Measurements from ENCODE around the gene ATRN. TPM values are rescaled to one million over a fixed set of nuclear protein-coding genes. Genes with fewer than 3 reads are reported as not detected.

ATRN gene
- total and polyA plus RNA-seq, 2 of the 8 experiments (the other 6 are each of a cell fraction or from before 2014, with no cell fraction given), result 12.0 to 17.4 TPM

DNA sequence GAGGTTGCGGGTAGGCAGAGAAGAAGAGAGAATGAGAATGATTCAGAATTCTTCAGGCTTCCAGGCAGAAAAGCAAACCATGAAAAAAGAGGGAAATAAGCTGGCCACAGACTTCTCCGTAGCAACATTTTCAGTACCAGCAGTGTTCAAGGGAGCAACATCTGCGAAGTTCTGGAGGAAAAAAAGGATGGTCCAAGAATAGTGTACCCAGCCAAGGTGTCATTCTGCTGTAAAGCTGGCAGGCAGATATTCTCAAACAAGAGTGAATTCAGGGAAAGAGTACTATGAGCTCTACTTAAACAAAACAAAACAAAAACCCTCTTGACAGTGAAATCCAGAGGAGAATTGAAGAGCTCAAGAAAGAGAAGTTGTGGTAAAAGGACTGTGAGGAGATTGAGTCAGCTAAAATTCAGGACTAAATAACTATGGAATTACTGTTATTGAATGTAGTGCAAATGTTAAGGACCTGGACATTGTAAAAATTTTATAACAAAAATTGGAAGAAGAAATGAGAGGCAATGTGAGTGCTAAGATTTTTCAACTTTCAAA lies 86.5 kb downstream of the ATRN start:
- no peak overlapping the region for H2AK5ac ChIP-seq (ENCODE audit: low read depth, low read length)
- H3K18ac ChIP-seq (ENCODE audit: extremely low read depth, low read length), result no peak overlapping the region
- H3K9ac ChIP-seq (replicated peaks in 1 of 4; ENCODE audit: extremely low read depth in 1 of 4, low read depth in 3 of 4, low read length in 3 of 4), result no peak overlapping the region
- no peaks in the 10 kb centered on the region for H3K79me1 ChIP-seq (ENCODE audit: low read depth, low read length)
- no peaks in the 10 kb centered on the region for H3K36me3 ChIP-seq (ENCODE audit: control insufficient read depth in 2 of 4, insufficient read depth in 4 of 4, low read length in 3 of 4)
- H3K14ac ChIP-seq (ENCODE audit: insufficient read length), result no peak overlapping the region
- DNase-seq (ENCODE audit: low read depth in 1 of 2, low spot score in 2 of 2), result no peak
- no peak for FAIRE-seq
- H3K56ac ChIP-seq (replicated peaks; ENCODE audit: insufficient read length, low read depth, low read length), result no peak overlapping the region
- H3K4me1 ChIP-seq (replicated peaks in 1 of 4; ENCODE audit: control insufficient read depth in 3 of 4, insufficient read depth in 4 of 4, low read length in 3 of 4), result no peaks in the 10 kb centered on the region
- H3K9me3 ChIP-seq (ENCODE audit: insufficient read depth in 2 of 2, low read depth in 1 of 2, low read length in 1 of 2), result no peaks in the 10 kb centered on the region
- no peaks in the 10 kb centered on the region for H3K79me2 ChIP-seq (ENCODE audit: control insufficient read depth in 1 of 2, insufficient read depth in 2 of 2, low read length in 2 of 2)
- H2AFZ ChIP-seq (ENCODE audit: low read length), result no peak overlapping the region
- no peaks in the 10 kb centered on the region for H3K27me3 ChIP-seq (replicated peaks in 1 of 4; ENCODE audit: control insufficient read depth in 3 of 4, extremely low read depth in 1 of 4, insufficient read depth in 3 of 4, low read length in 3 of 4)
- H3K23me2 ChIP-seq (ENCODE audit: low read depth, low read length), result no peaks in the 10 kb centered on the region
- H3K4me3 ChIP-seq (ENCODE audit: extremely low read depth in 1 of 4, insufficient read depth in 2 of 4, low read depth in 3 of 4, low read length in 4 of 4), result no peak overlapping the region
- H4K5ac ChIP-seq (ENCODE audit: insufficient read length, low read depth, low read length), result no peak overlapping the region
- no peak overlapping the region for H2BK5ac ChIP-seq (ENCODE audit: low read depth, low read length)
- H2BK12ac ChIP-seq (ENCODE audit: low read depth, low read length), result no peak overlapping the region
- no peak overlapping the region for H3K27ac ChIP-seq (ENCODE audit: low read depth, low read length)
- no peak overlapping the region for H4K91ac ChIP-seq (replicated peaks; ENCODE audit: insufficient read length, low read length)
- 89% methylated on average over 3 of the region's 3 CpGs; no CpG with 5 or more reads in 1 of the 2 experiments for WGBS, 2 experiments (ENCODE audit: extremely low coverage in 1 of 2, insufficient coverage in 1 of 2, insufficient read length in 1 of 2, insufficient replicate concordance in 2 of 2, low coverage in 1 of 2, low lambda C conversion rate in 2 of 2, missing lambda C conversion rate in 1 of 2)
- peaks cover 0 to 3% of the 10 kb centered on the region in 2 experiments for H4K20me1 ChIP-seq (replicated peaks in 1 of 2; ENCODE audit: control insufficient read depth in 1 of 2, insufficient read depth in 2 of 2, low read length in 2 of 2)
- TF ChIP-seq RXRA (IDR thresholded peaks at IDR 0.05; ENCODE audit: insufficient read depth, low read depth, low read length) (no peak), SP4 (IDR thresholded peaks at IDR 0.05; ENCODE audit: low read length) (no peak), ASH2L (IDR thresholded peaks at IDR 0.05; ENCODE audit: low read length) (no peak), CREB1 (IDR thresholded peaks at IDR 0.05) (no peak), RBBP5 (IDR thresholded peaks at IDR 0.05; ENCODE audit: borderline replicate concordance, low read depth, low read length) (no peak), MAFK (IDR thresholded peaks at IDR 0.05; ENCODE audit: low read depth, low read length) (no peak), POU5F1 (IDR thresholded peaks at IDR 0.05; ENCODE audit: low read depth, low read length) (no peak), EP300 (IDR thresholded peaks at IDR 0.05; ENCODE audit: borderline replicate concordance in 1 of 2, low read depth in 2 of 2, low read length in 2 of 2) (no peak), PHF8 (conservative IDR thresholded peaks at IDR 0.05; ENCODE audit: low read depth, low read length) (no peak)
- TF ChIP-seq, protein P1, sequence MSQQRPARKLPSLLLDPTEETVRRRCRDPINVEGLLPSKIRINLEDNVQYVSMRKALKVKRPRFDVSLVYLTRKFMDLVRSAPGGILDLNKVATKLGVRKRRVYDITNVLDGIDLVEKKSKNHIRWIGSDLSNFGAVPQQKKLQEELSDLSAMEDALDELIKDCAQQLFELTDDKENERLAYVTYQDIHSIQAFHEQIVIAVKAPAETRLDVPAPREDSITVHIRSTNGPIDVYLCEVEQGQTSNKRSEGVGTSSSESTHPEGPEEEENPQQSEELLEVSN (IDR thresholded peaks at IDR 0.05), result no peak
- H2BK120ac ChIP-seq (replicated peaks; ENCODE audit: low read depth, low read length), result no peak overlapping the region
- ChIA-PET CTCF (ENCODE audit: partially characterized antibody) (interaction anchor here (0.8 to 0.9 kb wide), 2 partner anchors 119 to 198 kb away, joined by 3 to 4 read pairs; no protein-coding TSS in a partner anchor), POLR2A (ENCODE audit: partially characterized antibody) (no interaction called here)
- no peak overlapping the region for H2BK15ac ChIP-seq (ENCODE audit: low read length)
- H3K4ac ChIP-seq (replicated peaks; ENCODE audit: insufficient read length, low read depth, low read length), result no peak overlapping the region
- no peak overlapping the region for H4K8ac ChIP-seq (ENCODE audit: extremely low read depth, insufficient read depth, low read length)
- no peak overlapping the region for H3K4me2 ChIP-seq (ENCODE audit: insufficient read depth in 1 of 2, low read depth in 2 of 2, low read length in 2 of 2)
- H3K23ac ChIP-seq (ENCODE audit: insufficient read length), result no peak overlapping the region
- H2BK20ac ChIP-seq (ENCODE audit: low read length), result no peak overlapping the region

Measured in H1 (cell line).